ENCODE data around the gene NSUN6.
A peak's percentile ranks its signal among the peaks of the same experiment; 100 is the strongest.
"Not testable (repeated sequence)": the region's sequence is repeated elsewhere in the genome, so short reads cannot be mapped to it uniquely, and the experiment has no call there.

The NSUN6 gene

GRCh38 chr10:18649364-18649959 is 1.9 kb downstream of the NSUN6 start:
- H3K4me3 ChIP-seq (ENCODE audit: low read depth, low read length), result no peak overlapping the region
- no peak for DNase-seq (ENCODE audit: low read depth)
- TF ChIP-seq, protein P1, sequence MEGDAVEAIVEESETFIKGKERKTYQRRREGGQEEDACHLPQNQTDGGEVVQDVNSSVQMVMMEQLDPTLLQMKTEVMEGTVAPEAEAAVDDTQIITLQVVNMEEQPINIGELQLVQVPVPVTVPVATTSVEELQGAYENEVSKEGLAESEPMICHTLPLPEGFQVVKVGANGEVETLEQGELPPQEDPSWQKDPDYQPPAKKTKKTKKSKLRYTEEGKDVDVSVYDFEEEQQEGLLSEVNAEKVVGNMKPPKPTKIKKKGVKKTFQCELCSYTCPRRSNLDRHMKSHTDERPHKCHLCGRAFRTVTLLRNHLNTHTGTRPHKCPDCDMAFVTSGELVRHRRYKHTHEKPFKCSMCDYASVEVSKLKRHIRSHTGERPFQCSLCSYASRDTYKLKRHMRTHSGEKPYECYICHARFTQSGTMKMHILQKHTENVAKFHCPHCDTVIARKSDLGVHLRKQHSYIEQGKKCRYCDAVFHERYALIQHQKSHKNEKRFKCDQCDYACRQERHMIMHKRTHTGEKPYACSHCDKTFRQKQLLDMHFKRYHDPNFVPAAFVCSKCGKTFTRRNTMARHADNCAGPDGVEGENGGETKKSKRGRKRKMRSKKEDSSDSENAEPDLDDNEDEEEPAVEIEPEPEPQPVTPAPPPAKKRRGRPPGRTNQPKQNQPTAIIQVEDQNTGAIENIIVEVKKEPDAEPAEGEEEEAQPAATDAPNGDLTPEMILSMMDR (conservative IDR thresholded peaks at IDR 0.05; ENCODE audit: low read depth, low read length), result no peak

DNA sequence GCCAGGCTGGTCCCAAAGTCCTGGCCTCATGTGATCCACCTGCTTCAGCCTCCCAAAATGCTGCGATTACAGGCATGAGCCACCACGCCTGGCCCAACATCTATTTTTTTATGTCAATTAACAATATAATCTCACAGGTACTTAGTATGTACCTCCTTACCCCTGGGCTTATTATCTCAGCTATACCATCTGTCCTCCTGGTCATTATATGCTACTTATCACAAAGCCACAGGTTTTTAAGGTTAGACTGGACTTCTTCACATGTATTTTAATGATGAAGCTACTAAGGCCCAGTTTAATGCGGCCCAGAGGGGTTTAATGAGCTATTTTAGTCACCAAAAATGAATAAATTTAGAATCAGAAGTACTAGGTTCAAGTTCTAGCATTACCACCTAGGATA is 3.4 kb downstream of the NSUN6 start:
- TF ChIP-seq, protein P1 (conservative IDR thresholded peaks at IDR 0.05; ENCODE audit: low read depth, low read length), result no peak
- no peak for DNase-seq (ENCODE audit: low read depth)
- no peak overlapping the region for H3K4me3 ChIP-seq (ENCODE audit: low read depth, low read length)

DNA sequence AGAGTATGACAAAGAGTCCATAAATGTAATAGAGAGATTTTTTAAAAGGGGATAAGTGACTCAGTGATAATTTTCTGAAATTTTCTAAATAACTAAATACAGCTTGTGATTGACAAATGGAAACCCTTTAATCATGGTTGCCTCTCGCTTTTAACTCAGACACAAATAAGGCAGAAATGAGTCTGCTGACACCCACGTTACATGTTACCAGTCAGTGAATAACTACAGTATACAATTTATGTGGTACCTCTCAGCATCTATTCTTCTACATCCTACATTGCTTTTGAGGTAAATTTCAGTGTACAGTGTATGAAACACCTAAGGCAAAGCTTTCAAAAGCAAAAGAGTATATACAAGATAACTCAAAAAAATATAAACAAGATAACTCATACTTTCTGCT is 4.2 kb downstream of the NSUN6 start:
- no peak for DNase-seq (ENCODE audit: low read depth)
- TF ChIP-seq, protein P1 (conservative IDR thresholded peaks at IDR 0.05; ENCODE audit: low read depth, low read length), result no peak
- no peak overlapping the region for H3K4me3 ChIP-seq (ENCODE audit: low read depth, low read length)

GRCh38 chr10:18639719-18640118 is 11.7 kb downstream of the NSUN6 start:
- not testable (repeated sequence) for H3K4me3 ChIP-seq (ENCODE audit: low read depth, low read length); DNase-seq (ENCODE audit: low read depth)

DNA sequence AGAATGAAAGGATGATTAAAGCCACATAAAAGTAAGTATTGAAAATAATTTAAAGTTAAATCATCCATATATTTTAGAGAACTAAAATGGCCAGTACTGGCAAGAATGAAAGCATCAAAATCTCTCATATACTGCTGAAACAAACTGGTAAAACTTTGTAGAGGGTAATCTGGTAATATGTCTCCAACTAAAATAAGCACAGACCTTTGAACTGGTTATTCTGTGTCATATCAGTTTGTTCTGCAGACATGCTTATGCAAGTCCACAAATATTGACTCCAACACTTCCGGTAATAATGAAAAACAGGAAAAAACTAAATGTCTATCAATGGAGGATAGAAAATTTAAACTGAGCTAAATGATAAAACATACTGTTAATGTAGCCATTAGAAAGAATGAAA is 14.0 kb downstream of the NSUN6 start:
- not testable (repeated sequence) for DNase-seq (ENCODE audit: low read depth); H3K4me3 ChIP-seq (ENCODE audit: low read depth, low read length)

GRCh38 chr10:18635995-18636394 is 15.4 kb downstream of the NSUN6 start:
- TF ChIP-seq, protein P1 (conservative IDR thresholded peaks at IDR 0.05; ENCODE audit: low read depth, low read length), result no peak

DNA sequence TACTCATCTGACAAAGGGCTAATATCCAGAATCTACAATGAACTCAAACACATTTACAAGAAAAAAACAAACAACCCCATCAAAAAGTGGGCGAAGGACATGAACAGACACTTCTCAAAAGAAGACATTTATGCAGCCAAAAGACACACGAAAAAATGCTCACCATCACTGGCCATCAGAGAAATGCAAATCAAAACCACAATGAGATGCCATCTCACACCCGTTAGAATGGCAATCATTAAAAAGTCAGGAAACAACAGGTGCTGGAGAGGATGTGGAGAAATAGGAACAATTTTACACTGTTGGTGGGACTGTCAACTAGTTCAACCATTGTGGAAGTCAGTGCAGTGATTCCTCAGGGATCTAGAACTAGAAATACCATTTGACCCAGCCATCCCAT is 18.9 kb downstream of the NSUN6 start:
- not testable (repeated sequence) for H3K4me3 ChIP-seq (ENCODE audit: low read depth, low read length); DNase-seq (ENCODE audit: low read depth)

More at GRCh38 chr10:18635995-18636394, 15.4 kb downstream of the NSUN6 start:
- DNase-seq (ENCODE audit: low read depth), result no peak
- no peak overlapping the region for H3K4me3 ChIP-seq (ENCODE audit: low read depth, low read length)

GRCh38 chr10:18627452-18628018 is 23.9 kb downstream of the NSUN6 start:
- DNase-seq (ENCODE audit: low read depth), result peak; percentile 68
- peak overlapping the region; percentile 68 for H3K4me3 ChIP-seq (ENCODE audit: low read depth, low read length)

GRCh38 chr10:18625886-18626285 is 25.5 kb downstream of the NSUN6 start:
- no peak for DNase-seq (ENCODE audit: low read depth)
- TF ChIP-seq, protein P1 (conservative IDR thresholded peaks at IDR 0.05; ENCODE audit: low read depth, low read length), result no peak
- H3K4me3 ChIP-seq (ENCODE audit: low read depth, low read length), result no peak overlapping the region

- DNase-seq (ENCODE audit: low read depth), result peak; percentile 14
- H3K4me3 ChIP-seq (ENCODE audit: low read depth, low read length), result not testable (repeated sequence)
Measured at GRCh38 chr10:18623671-18624070, 27.7 kb downstream of the NSUN6 start.
